Nucleus accumbens (tissue), 56 donors: ENCODE results near the gene PLEK.
"Not testable (repeated sequence)": the region's sequence is repeated elsewhere in the genome, so short reads cannot be mapped to it uniquely, and the experiment has no call there.

Source experiments
- DNase-seq, 56 donors: peaks; one replicate each; lab custom pipeline; 2025; lab: John Stamatoyannopoulos, UW

Gene PLEK

GRCh38 chr2:68383778-68384177 lies 18.7 kb downstream of the PLEK start:
- no peak for DNase-seq

GRCh38 chr2:68384485-68385107 lies 19.5 kb downstream of the PLEK start:
- DNase-seq: no peak

- peak in 1 of 56 donors; percentile 3 for DNase-seq
Measured at GRCh38 chr2:68385220-68385906, 20.3 kb downstream of the PLEK start.

GRCh38 chr2:68385907-68386287 lies 20.8 kb downstream of the PLEK start:
- no peak for DNase-seq

GRCh38 chr2:68386365-68386764 lies 21.3 kb downstream of the PLEK start:
- DNase-seq: no peak

GRCh38 chr2:68387408-68388350 lies 22.6 kb downstream of the PLEK start:
- no peak for DNase-seq

- no peak for DNase-seq
Measured at GRCh38 chr2:68388358-68388757, 23.3 kb downstream of the PLEK start.

GRCh38 chr2:68388772-68389171 lies 23.7 kb downstream of the PLEK start:
- DNase-seq: no peak

GRCh38 chr2:68390114-68390513 lies 25.0 kb downstream of the PLEK start:
- peak in 1 of 56 donors; percentile 8 for DNase-seq

GRCh38 chr2:68390586-68390985 lies 25.5 kb downstream of the PLEK start:
- no peak for DNase-seq

- no peak for DNase-seq
Measured at GRCh38 chr2:68391099-68391498, 26.0 kb downstream of the PLEK start.

- no peak for DNase-seq
Measured at GRCh38 chr2:68391869-68392268, 26.8 kb downstream of the PLEK start.

- no peak for DNase-seq
Measured at GRCh38 chr2:68396093-68396492, 31.0 kb downstream of the PLEK start.

- not testable (repeated sequence) for DNase-seq
Measured at GRCh38 chr2:68397704-68398263, 32.7 kb downstream of the PLEK start.

- DNase-seq: no peak
Measured at GRCh38 chr2:68403199-68403644, 38.1 kb downstream of the PLEK start.

- DNase-seq: no peak
Measured at GRCh38 chr2:68404164-68404563, 39.1 kb downstream of the PLEK start.

GRCh38 chr2:68404893-68405799 lies 40.1 kb downstream of the PLEK start:
- no peak for DNase-seq

GRCh38 chr2:68411397-68412126 lies 46.5 kb downstream of the PLEK start:
- DNase-seq: no peak
